GM12878 (cell line): Measurements from ENCODE around the gene CD3G. TPM values are rescaled to one million over a fixed set of nuclear protein-coding genes. Genes with fewer than 3 reads are reported as not detected.

Source experiments
- ATAC-seq: fragments of 200-7000 bp; cut with Tn5 transposase; 3 replicates; pipeline ENCODE4 v1.9.1; 2020; ENCODE audit warnings: mild to moderate bottlenecking, moderate library complexity
- BruUV-seq: library from RNA; stranded (reverse); fragments of 400-500 nt; replicated peaks from 2 replicates; lab custom pipeline; 2021; lab: Mats Ljungman, UMichigan
- CTCF ChIA-PET: fragments of 300-600 bp; sonication (Branson Sonifier 250); formaldehyde crosslinking; extraction: SDS; loops from one replicate; lab custom pipeline; 2021; ENCODE audit warnings: inconsistent platforms; lab: Yijun Ruan, JAX
- POLR2A ChIA-PET: fragments of 350-600 bp; formaldehyde crosslinking; extraction: SDS; loops from one replicate; lab custom pipeline; 2021; ENCODE audit warnings: inconsistent platforms; lab: Charles Lee
- RAD21 ChIA-PET: fragments of 300-600 bp; sonication (Branson Sonifier 250); formaldehyde crosslinking; loops from one replicate; lab custom pipeline; 2023; ENCODE audit warnings: antibody characterized with exemption; ENCODE audit not compliant: unreplicated experiment; lab: Charles Lee
- SMC1A ChIA-PET: fragments of 300-600 bp; sonication (Branson Sonifier 250); formaldehyde crosslinking; loops from one replicate; lab custom pipeline; 2023; ENCODE audit not compliant: unreplicated experiment, uncharacterized antibody; lab: Charles Lee
- DNase-seq: peaks from one replicate; pipeline ENCODE4 v3.0.0-alpha.2; 2011; ENCODE audit warnings: low read depth, low spot score
- FAIRE-seq: peaks from 3 replicates; lab custom pipeline; 2011; peaks lifted over from hg19 to GRCh38; lab: Jason Lieb, UNC
- H2AFZ ChIP-seq: 2 replicates; pipeline ENCODE4 v1.6.0; 2011; ENCODE audit warnings: low read depth, low read length, control low read depth; ENCODE audit not compliant: control insufficient read depth
- H3K27ac ChIP-seq: 2 replicates; pipeline ENCODE4 v1.5.1; 2011; ENCODE audit warnings: control low read depth; ENCODE audit not compliant: control insufficient read depth, insufficient read depth
- H3K27me3 ChIP-seq, 2 experiments: replicated peaks in 1 of 2; 2 replicates each; pipeline versions ENCODE4 v1.6.0 to v1.6.1; 2011; ENCODE audit warnings: low read length in 1 of 2; ENCODE audit not compliant: control insufficient read depth in 2 of 2, insufficient read depth in 2 of 2
- H3K36me3 ChIP-seq, 2 experiments: 2 replicates each; pipeline ENCODE4 v1.5.1; 2011; ENCODE audit warnings: low read length in 1 of 2; ENCODE audit not compliant: control insufficient read depth in 2 of 2, insufficient read depth in 2 of 2
- H3K4me1 ChIP-seq: 2 replicates; pipeline ENCODE4 v1.6.1; 2011; ENCODE audit warnings: mild to moderate bottlenecking, low read length, moderate library complexity, mixed read lengths; ENCODE audit not compliant: control insufficient read depth, insufficient read depth
- H3K4me2 ChIP-seq: 2 replicates; pipeline ENCODE4 v1.6.0; 2011; ENCODE audit warnings: control low read depth; ENCODE audit not compliant: control insufficient read depth, insufficient read depth
- H3K4me3 ChIP-seq: fragments of 200-600 bp; sonication (generic); 2 replicates; pipeline ENCODE4 v1.5.1; 2016
- H3K79me2 ChIP-seq: 2 replicates; pipeline ENCODE4 v1.6.0; 2011; ENCODE audit warnings: low read length; ENCODE audit not compliant: control insufficient read depth, insufficient read depth
- H3K9ac ChIP-seq: 2 replicates; pipeline ENCODE4 v1.8.0; 2011; ENCODE audit warnings: low read length, control low read depth, mixed read lengths; ENCODE audit not compliant: control insufficient read depth, insufficient read depth
- H3K9me3 ChIP-seq: replicated peaks from 3 replicates; pipeline ENCODE4 v1.5.1; 2011; ENCODE audit warnings: mild to moderate bottlenecking, low read length; ENCODE audit not compliant: control insufficient read depth, insufficient read depth
- H4K20me1 ChIP-seq: 2 replicates; pipeline ENCODE4 v1.6.0; 2011; ENCODE audit not compliant: control insufficient read depth, insufficient read depth
- ATF7 ChIP-seq: fragments of 450-650 bp; IDR thresholded peaks from 2 replicates; pipeline ENCODE4 v1.6.1; 2016; ENCODE audit warnings: low read depth, mild to moderate bottlenecking
- CREM ChIP-seq: IDR thresholded peaks from 2 replicates; pipeline ENCODE4 v1.6.1; 2014; ENCODE audit warnings: antibody characterized with exemption, low read depth
- ETV6 ChIP-seq, 2 experiments: fragments of 450-650 bp in 1 of 2; IDR thresholded peaks in 1 of 2; conservative IDR thresholded peaks in 1 of 2; 2 replicates each; pipeline ENCODE4 v1.6.1; 2014; ENCODE audit warnings: antibody characterized with exemption in 1 of 2, borderline replicate concordance in 1 of 2, low read depth in 1 of 2, mild to moderate bottlenecking in 1 of 2, moderate library complexity in 1 of 2
- IKZF2 ChIP-seq, 2 experiments: fragments of 450-650 bp; IDR thresholded peaks; 2 replicates each; pipeline ENCODE4 v1.6.1; 2017; ENCODE audit warnings: mild to moderate bottlenecking in 2 of 2, moderate library complexity in 2 of 2
- NKRF ChIP-seq: fragments of 450-650 bp; conservative IDR thresholded peaks from 2 replicates; pipeline ENCODE4 v1.6.1; 2017; ENCODE audit warnings: mild to moderate bottlenecking, moderate library complexity
- PKNOX1 ChIP-seq: fragments of 450-650 bp; IDR thresholded peaks from 2 replicates; pipeline ENCODE4 v1.6.1; 2016; ENCODE audit warnings: mild to moderate bottlenecking
- POLR2A ChIP-seq: IDR thresholded peaks from 2 replicates; pipeline ENCODE4 v1.6.1; 2011; ENCODE audit warnings: low read depth, mild to moderate bottlenecking, low read length
- SIN3A ChIP-seq: IDR thresholded peaks from 2 replicates; pipeline ENCODE4 v1.6.1; 2012; ENCODE audit warnings: low read depth, low read length, improper control_type of control experiment
- SKIL ChIP-seq: fragments of 450-650 bp; IDR thresholded peaks from 2 replicates; pipeline ENCODE4 v1.6.1; 2017; ENCODE audit warnings: mild to moderate bottlenecking, low read depth, inconsistent platforms; ENCODE audit not compliant: poor library complexity, severe bottlenecking
- SMAD1 ChIP-seq: fragments of 450-650 bp; IDR thresholded peaks from 2 replicates; pipeline ENCODE4 v1.6.1; 2018; ENCODE audit warnings: mild to moderate bottlenecking, low read depth; ENCODE audit not compliant: partially characterized antibody
- TBL1XR1 ChIP-seq: IDR thresholded peaks from 2 replicates; pipeline ENCODE4 v1.6.1; 2012; ENCODE audit warnings: low read depth, low read length, improper control_type of control experiment
- TCF3 ChIP-seq: IDR thresholded peaks from 2 replicates; pipeline ENCODE4 v1.6.1; 2012; ENCODE audit warnings: low read depth, mild to moderate bottlenecking, low read length, borderline replicate concordance; ENCODE audit not compliant: insufficient read depth
- ZNF217 ChIP-seq: fragments of 450-650 bp; IDR thresholded peaks from 2 replicates; pipeline ENCODE4 v1.6.1; 2017; ENCODE audit warnings: antibody characterized with exemption, mild to moderate bottlenecking
- WGBS: methylation state at CpG from one replicate; pipeline ENCODE4 v1.1.6; 2016; ENCODE audit warnings: low lambda C conversion rate; ENCODE audit not compliant: insufficient replicate concordance, insufficient coverage; ENCODE audit errors: missing lambda C conversion rate; 5-methylcytosine and 5-hydroxymethylcytosine counted together
- in situ Hi-C: fragments of 300-500 bp; cut with MboI; formaldehyde crosslinking; loops from 9 replicates; pipeline ENCODE4 v1.14.3; 2018; ENCODE audit warnings: mixed read lengths
- intact Hi-C: fragments of 100-400 bp; cut with micrococcal nuclease; formaldehyde crosslinking; loops from one replicate; pipeline ENCODE4 v1.14.2; 2022; ENCODE audit not compliant: unreplicated experiment
- polyA plus RNA-seq, 11 experiments: library from polyadenylated mRNA; depleted of rRNA in 4 of 11; unstranded in 6 of 11; stranded (reverse) in 5 of 11; fragments of >200 nt; fragmentation: Nextera tagmentation in 4 of 11; fragmentation: Illumina TruSeq in 1 of 11; extraction: Ambion mirVana in 4 of 11; extraction: Trizol in 1 of 11; gene quantifications; 1 replicate in 1 of 11; 2 replicates in 10 of 11; pipeline versions ENCODE4 v1.2.1 to v1.2.3, GENCODE V29; 2011 to 2016; ENCODE audit warnings: inconsistent platforms in 2 of 11, missing spikeins in 2 of 11, low read depth in 1 of 11
- total RNA-seq, 4 experiments: library from RNA; depleted of rRNA in 3 of 4; stranded (reverse); fragments of >200 nt in 3 of 4; fragmentation: Illumina TruSeq in 1 of 4; extraction: Trizol in 1 of 4; gene quantifications; 2 replicates each; pipeline versions ENCODE4 v1.2.1 to v1.2.3, GENCODE V29; 2013 to 2021

Gene CD3G
- total and polyA plus RNA-seq, 10 of the 15 experiments (the other 5 are each of a cell fraction or from before 2014, with no cell fraction given): 0.10 to 0.16 (median 0.13) TPM; not detected in 7

GRCh38 chr11:118382954-118383353 lies 38.8 kb downstream of the CD3G start:
- DNase-seq (no peak), ATAC-seq (no peak), FAIRE-seq (no peak)
- no peaks in the 10 kb centered on the region for H3K79me2 ChIP-seq
- 100% methylated on average over 3 of the region's 3 CpGs for WGBS
- ChIA-PET CTCF (no interaction called here), SMC1A (no interaction called here), RAD21 (no interaction called here), POLR2A (no interaction called here)
- in situ Hi-C loops (loop anchor here (25.0 kb wide), 1 partner anchor 104 kb away; no protein-coding TSS in a partner anchor), intact Hi-C loops (no loop called here)
- TF ChIP-seq PKNOX1 (no peak), ATF7 (no peak), IKZF2 (IDR thresholded peaks at IDR 0.05) (no peak), ETV6 (conservative IDR thresholded peaks at IDR 0.05 in 1 of 2, IDR thresholded peaks at IDR 0.05 in 1 of 2; ENCODE audit: borderline replicate concordance in 1 of 2, low read depth in 1 of 2) (no peak), CREM (no peak), POLR2A (no peak), SMAD1 (no peak)
- no peaks in the 10 kb centered on the region for H3K27me3 ChIP-seq
- H3K4me2 ChIP-seq: no peak overlapping the region
- H3K9me3 ChIP-seq: no peaks in the 10 kb centered on the region
- H2AFZ ChIP-seq: no peak overlapping the region
- no peak overlapping the region for H3K9ac ChIP-seq
- no TSS peak for BruUV-seq
- H4K20me1 ChIP-seq: no peaks in the 10 kb centered on the region
- H3K36me3 ChIP-seq: peaks cover 9 to 48% of the 10 kb centered on the region in 2 experiments
- H3K27ac ChIP-seq: no peak overlapping the region
- no peak overlapping the region for H3K4me3 ChIP-seq
- H3K4me1 ChIP-seq: no peaks in the 10 kb centered on the region

- intact Hi-C loops (no loop called here), in situ Hi-C loops (loop anchor here (25.0 kb wide), 1 partner anchor 104 kb away; no protein-coding TSS in a partner anchor)
- SMC1A ChIA-PET: interaction anchor here (1.3 kb wide), 1 partner anchor 16 kb away, joined by 3 read pairs; no protein-coding TSS in a partner anchor
- POLR2A ChIA-PET: no interaction called here
- FAIRE-seq (no peak), ATAC-seq (no peak), DNase-seq (no peak)
- Histone ChIP-seq H3K9me3 (no peaks in the 10 kb centered on the region), H3K27me3 (no peaks in the 10 kb centered on the region), H3K36me3 (peaks cover 9 to 51% of the 10 kb centered on the region in 2 experiments), H3K9ac (no peak overlapping the region), H4K20me1 (no peaks in the 10 kb centered on the region), H3K4me1 (no peaks in the 10 kb centered on the region), H3K4me2 (no peak overlapping the region), H3K4me3 (no peak overlapping the region), H2AFZ (no peak overlapping the region), H3K79me2 (no peaks in the 10 kb centered on the region), H3K27ac (no peak overlapping the region)
- CTCF ChIA-PET: interaction anchor here (0.5 to 0.8 kb wide), 2 partner anchors 185 to 188 kb away, joined by 3 to 4 read pairs; no protein-coding TSS in a partner anchor
- RAD21 ChIA-PET: no interaction called here
- no TSS peak for BruUV-seq
- 95% methylated on average over 3 of the region's 3 CpGs for WGBS
- TF ChIP-seq SKIL (no peak), NKRF (no peak), ZNF217 (no peak), SIN3A (no peak), TBL1XR1 (no peak), TCF3 (no peak)
Measured at GRCh38 chr11:118383657-118384056, 39.5 kb downstream of the CD3G start.
